GM18511 (cell line): ENCODE data around the gene NAALADL1.
"Not testable (repeated sequence)": the region's sequence is repeated elsewhere in the genome, so short reads cannot be mapped to it uniquely, and the experiment has no call there.

Experiments used
- ATAC-seq: cut with Tn5 transposase; IDR thresholded peaks from one replicate; pipeline ENCODE4 v1.9.1; 2021; ENCODE audit warnings: mild to moderate bottlenecking, moderate library complexity; ENCODE audit not compliant: unreplicated experiment

The NAALADL1 gene

DNA sequence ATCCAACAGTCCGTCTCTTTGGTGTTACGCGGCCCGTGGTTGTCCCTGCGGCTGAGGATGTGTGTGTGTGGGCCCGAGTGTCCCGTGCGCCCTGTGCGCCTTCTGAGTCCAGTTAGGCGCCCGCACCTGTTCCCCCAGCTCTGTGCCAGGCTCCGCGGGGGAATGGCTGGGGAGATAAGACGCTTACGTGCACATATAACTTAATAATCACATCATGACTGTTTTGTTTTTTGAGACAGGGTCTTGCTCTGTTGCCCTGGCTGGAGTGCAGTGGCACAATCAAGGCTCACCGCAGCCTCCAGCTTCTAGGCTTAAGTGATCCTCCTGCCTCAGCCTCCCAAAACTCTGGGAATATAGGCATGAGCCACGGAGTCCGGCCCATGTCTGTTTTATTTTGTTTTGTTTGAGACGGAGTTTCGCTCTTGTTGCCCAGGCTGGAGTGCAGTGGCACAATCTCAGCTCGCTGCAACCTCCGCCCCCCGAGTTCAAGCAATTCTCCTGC lies 43.6 kb downstream of the NAALADL1 start:
- no peak for ATAC-seq

- peak; percentile 74 for ATAC-seq
Observed at GRCh38 chr11:65013888-65014725, 44.2 kb downstream of the NAALADL1 start, which contains the start of gene ARL2. ARL2 (plus strand) TSS chr11:65014160; CDS start chr11:65014208, 48 bp downstream.

DNA sequence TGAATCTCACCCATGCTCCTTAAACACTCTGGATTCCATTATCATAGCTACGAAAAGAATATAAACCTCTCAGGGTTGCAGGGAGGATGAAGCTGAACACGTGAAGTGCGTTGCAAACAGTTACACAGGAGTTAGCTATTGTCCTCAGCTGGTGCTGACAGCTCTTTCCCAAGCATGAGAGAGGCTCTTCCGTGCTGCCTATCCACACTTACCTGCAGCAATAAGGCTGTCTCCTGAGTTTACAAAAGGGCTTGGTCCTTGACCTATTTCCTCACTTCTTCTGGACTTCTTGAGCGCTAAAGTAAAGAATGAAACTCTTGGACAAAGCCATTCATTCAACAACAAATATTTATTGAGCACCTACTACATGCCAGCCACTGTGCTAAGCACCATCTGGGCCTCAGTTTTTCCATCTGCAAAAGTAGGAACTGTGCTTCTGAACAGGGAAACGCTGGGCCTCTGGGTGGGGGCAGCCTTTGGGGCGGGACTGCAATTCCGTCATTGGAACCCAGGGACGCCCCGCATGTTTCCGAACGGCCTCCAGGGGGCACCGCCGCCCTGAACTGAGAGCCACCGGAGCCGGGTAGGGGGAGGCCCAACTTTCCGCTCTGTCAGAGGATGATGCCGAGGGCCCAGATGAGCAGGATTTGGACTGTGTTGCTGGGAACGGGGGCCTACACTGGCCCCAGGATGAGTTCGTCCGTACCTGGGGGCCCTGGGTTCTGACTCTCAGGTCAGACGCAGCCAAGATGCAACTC lies 45.0 kb downstream of the NAALADL1 start:
- peak; percentile 81 for ATAC-seq

DNA sequence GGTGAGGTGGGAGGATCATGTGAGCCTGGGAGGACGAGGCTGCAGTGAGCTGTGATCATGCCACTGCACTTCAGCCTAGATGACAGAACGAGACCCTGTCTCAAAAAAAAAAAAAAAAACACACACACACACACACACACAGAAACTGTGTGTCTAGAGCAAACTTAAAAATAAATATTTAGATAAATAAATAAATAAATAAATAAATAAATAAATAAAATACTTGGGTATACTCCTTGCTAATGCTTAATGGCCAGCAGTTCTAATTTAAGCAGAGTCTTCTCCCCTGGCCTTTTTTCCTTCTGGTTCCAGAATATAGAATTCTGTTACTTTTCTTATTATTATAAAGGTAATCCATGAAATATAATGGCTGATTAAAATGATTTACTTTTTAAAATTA lies 49.5 kb downstream of the NAALADL1 start:
- no peak for ATAC-seq

GRCh38 chr11:65008016-65008415 lies 50.3 kb downstream of the NAALADL1 start:
- no peak for ATAC-seq

DNA sequence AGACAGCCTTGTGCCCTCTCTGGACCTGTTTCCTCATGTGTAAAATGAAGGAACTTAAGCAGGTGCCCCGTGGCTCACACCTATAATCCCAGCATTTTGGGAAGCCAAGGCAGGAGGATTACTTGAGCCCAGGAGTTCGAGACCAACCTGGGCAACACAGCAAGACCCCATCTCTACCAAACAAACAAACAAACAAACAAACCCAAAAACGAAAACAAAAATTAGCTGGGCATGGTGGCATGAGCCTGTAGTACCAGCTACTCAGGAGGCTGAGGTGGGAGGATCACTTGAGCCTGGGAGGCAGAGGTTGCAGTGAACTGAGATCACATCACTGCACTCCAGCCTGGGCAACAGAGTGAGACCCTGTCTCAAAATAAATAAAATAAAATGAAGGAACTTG lies 54.4 kb downstream of the NAALADL1 start:
- ATAC-seq = not testable (repeated sequence)

DNA sequence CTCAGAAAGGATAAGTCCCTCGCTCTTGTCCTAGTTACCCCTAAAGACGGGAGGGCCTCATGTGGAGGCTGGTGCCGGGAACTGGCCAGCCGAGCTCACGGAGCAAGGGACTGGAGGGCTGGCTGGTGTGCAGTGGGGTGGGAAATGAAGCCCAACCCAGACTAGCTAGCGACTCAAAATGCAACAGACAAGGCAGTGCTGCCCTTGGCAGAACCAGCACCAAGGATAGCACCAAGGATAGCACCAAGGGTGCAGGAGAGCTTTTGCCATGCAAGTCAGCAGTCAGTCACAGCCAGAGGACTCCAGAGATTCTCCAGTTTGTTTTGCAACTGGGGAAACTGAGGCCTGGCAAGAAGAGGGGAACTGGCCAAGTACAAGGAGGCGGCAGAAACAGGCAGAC lies 55.1 kb downstream of the NAALADL1 start:
- no peak for ATAC-seq

GRCh38 chr11:65002706-65003105 lies 55.6 kb downstream of the NAALADL1 start:
- ATAC-seq = no peak

DNA sequence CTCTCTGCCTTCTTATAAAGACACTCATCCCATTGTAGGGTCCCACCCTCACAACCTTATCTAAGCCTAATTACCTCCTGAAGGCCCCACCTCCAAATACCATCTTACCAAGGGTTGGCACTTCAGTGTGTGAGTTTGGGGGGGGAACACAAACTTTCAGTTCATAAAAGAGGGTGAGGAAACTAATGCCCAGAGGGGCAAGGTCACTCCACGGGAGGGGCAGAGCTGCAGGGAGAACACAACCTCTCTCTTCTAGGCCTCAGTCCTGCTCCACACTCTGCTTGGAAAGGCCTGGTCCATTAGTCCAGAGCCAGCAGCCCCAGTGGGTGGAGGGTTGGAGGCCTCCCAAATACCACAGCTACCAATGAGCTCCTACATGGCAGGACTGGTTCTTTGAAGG lies 58.9 kb downstream of the NAALADL1 start:
- ATAC-seq = no peak

DNA sequence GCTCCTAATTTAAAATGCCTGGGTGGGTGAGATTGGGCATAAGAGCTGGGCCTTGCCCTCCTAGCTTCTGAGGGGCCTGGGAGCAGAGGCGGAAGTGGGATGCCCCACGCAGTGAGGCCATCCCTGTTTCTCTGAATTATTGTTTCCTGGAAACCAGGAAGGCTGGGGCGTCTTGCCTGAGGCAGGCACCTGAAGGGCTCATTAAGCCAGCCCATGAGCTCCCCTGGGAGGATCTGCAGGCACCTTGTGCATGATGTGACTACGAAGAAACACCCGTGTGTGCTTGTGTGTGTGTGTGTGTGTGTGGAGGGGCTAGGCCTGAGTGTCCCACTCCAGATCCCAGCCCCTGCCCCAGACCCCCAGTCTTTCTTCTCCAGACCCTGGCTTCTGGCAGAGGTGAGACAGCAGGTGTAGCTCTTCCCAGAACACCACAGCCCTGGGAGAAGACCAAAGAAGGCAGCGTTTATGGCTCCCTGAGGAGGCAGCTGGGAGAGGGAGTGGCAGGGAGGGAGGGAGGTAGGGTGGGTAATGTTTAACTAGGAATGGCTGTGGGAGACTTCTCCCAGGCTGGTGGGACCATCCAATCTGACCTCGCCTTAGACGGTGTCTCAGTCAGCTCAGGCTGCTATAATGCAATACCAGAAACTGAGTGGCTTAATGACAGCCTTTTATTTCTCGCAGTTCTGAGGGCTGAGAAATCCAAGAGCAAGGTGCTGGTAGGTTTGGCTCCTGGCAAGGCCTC lies 59.5 kb downstream of the NAALADL1 start:
- no peak for ATAC-seq

DNA sequence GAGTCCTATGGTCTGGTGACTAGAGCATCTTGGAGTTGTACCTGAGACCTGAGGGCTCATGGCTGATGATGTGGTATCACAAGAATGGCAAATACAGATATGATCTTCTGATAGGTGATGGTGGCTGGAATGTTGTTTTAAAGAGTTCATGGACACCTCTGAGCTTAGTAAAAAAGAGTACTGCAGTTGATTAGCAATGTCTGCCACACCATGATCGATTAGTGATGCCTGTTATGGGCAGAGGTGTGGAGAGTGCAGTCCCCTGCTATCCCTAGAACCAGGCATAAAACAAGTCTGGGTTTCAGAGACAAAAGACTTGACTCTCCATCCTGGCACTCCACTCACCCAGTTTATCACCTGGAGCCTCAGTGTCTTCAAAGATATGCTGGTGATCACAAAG lies 60.2 kb downstream of the NAALADL1 start:
- ATAC-seq = no peak

GRCh38 chr11:64996710-64997380 lies 61.5 kb downstream of the NAALADL1 start, which contains the start of gene BATF2:
BATF2 (minus strand) TSS chr11:64996971; CDS start chr11:64996914, 57 bp downstream.
- no peak for ATAC-seq

DNA sequence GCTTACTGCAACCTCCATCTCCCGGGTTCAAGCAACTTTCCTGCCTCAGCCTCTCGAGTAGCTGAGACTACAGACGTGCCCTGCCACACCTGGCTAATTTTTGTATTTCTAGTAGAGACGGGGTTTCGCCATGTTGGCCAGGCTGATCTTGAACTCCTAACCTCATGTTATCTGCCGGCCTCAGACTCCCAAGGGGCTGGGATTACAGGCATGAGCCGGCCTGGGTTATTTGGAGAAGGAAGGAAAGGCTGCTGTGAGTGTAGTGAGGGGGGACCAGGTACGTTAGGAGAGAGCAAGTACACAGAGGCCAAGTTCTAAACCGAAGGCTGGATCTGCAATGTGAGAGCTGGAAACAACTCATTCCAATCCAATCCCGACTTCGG lies 62.0 kb downstream of the NAALADL1 start:
- ATAC-seq = no peak
